GM23338 (cell line): ENCODE results near the gene SLC12A6. TPM values are rescaled to one million over a fixed set of nuclear protein-coding genes. Genes with fewer than 3 reads are reported as not detected.

ENCODE experiments used
- ATAC-seq: fragments of 200-7000 bp; cut with Tn5 transposase; 3 replicates; pipeline ENCODE4 v1.9.1; 2020
- DNase-seq: peaks from one replicate; pipeline ENCODE4 v3.0.0-alpha.2; 2015; ENCODE audit warnings: low spot score
- H2AFZ ChIP-seq: fragments of 200-600 bp; sonication (generic); 2 replicates; pipeline ENCODE4 v1.8.0; 2016; ENCODE audit warnings: antibody characterized with exemption, mild to moderate bottlenecking, moderate library complexity
- H3F3A ChIP-seq: fragments of 200-600 bp; sonication (generic); replicated peaks from 2 replicates; pipeline ENCODE4 v1.8.0; 2017; ENCODE audit warnings: antibody characterized with exemption, mixed run types, low read depth
- H3K27ac ChIP-seq: fragments of 200-600 bp; sonication (generic); 2 replicates; pipeline ENCODE4 v1.6.1; 2016; ENCODE audit warnings: low read depth
- H3K27me3 ChIP-seq: fragments of 200-600 bp; sonication (generic); 2 replicates; pipeline ENCODE4 v1.8.0; 2016; ENCODE audit warnings: mild to moderate bottlenecking, mixed run types, moderate library complexity; ENCODE audit not compliant: insufficient read depth
- H3K36me3 ChIP-seq: fragments of 200-600 bp; sonication (generic); 2 replicates; pipeline ENCODE4 v1.8.0; 2016; ENCODE audit warnings: mild to moderate bottlenecking; ENCODE audit not compliant: insufficient read depth
- H3K4me1 ChIP-seq: fragments of 200-600 bp; sonication (generic); 2 replicates; pipeline ENCODE4 v1.8.0; 2016; ENCODE audit warnings: mild to moderate bottlenecking, moderate library complexity; ENCODE audit not compliant: insufficient read depth
- H3K4me2 ChIP-seq: fragments of 200-600 bp; sonication (generic); 2 replicates; pipeline ENCODE4 v1.7.1; 2017; ENCODE audit warnings: mixed run types
- H3K4me3 ChIP-seq: fragments of 200-600 bp; sonication (generic); 2 replicates; pipeline ENCODE4 v1.6.1; 2016; ENCODE audit warnings: mixed run types
- H3K79me2 ChIP-seq: fragments of 200-600 bp; sonication (generic); replicated peaks from 2 replicates; pipeline ENCODE4 v1.8.0; 2017; ENCODE audit warnings: mild to moderate bottlenecking; ENCODE audit not compliant: insufficient read depth
- H3K9me2 ChIP-seq: fragments of 200-600 bp; sonication (generic); 2 replicates; pipeline ENCODE4 v1.8.0; 2017; ENCODE audit not compliant: insufficient read depth
- H4K20me1 ChIP-seq: fragments of 200-600 bp; sonication (generic); replicated peaks from 2 replicates; pipeline ENCODE4 v1.8.0; 2017; ENCODE audit warnings: mild to moderate bottlenecking; ENCODE audit not compliant: insufficient read depth
- H3K27ac Mint-ChIP-seq: 2 replicates; pipeline ENCODE4 v1.8.0; 2020; ENCODE audit warnings: inconsistent platforms, mild to moderate bottlenecking, moderate library complexity, mixed read lengths
- H3K27me3 Mint-ChIP-seq: 3 replicates; pipeline ENCODE4 v1.8.0; 2022; ENCODE audit warnings: low read depth, mild to moderate bottlenecking, moderate library complexity, mixed read lengths, inconsistent platforms; ENCODE audit not compliant: insufficient read depth, poor library complexity
- H3K36me3 Mint-ChIP-seq: 3 replicates; pipeline ENCODE4 v1.8.0; 2021; ENCODE audit warnings: low read depth, mild to moderate bottlenecking, inconsistent platforms, moderate library complexity, mixed read lengths
- H3K4me1 Mint-ChIP-seq: 3 replicates; pipeline ENCODE4 v1.8.0; 2020; ENCODE audit warnings: mild to moderate bottlenecking, inconsistent platforms, mixed read lengths
- H3K4me3 Mint-ChIP-seq: 3 replicates; pipeline ENCODE4 v1.8.0; 2021; ENCODE audit warnings: moderate library complexity, mild to moderate bottlenecking, inconsistent platforms, mixed read lengths
- H3K9me3 Mint-ChIP-seq: 3 replicates; pipeline ENCODE4 v1.8.0; 2020; ENCODE audit warnings: moderate library complexity, mild to moderate bottlenecking, inconsistent platforms, mixed read lengths
- CREB1 ChIP-seq: fragments of 250-450 bp; sonication (Bioruptor Pico); IDR thresholded peaks from 2 replicates; pipeline ENCODE4 v1.5.0; 2020; ENCODE audit warnings: low read depth, mild to moderate bottlenecking, moderate library complexity
- CTCF ChIP-seq, 2 experiments: fragments of 200-600 bp in 1 of 2; sonication (generic) in 1 of 2; conservative IDR thresholded peaks; 2 replicates each; pipeline versions ENCODE4 v1.5.1 to v1.6.1; 2016 to 2017; ENCODE audit warnings: antibody characterized with exemption in 2 of 2, low read depth in 2 of 2, mild to moderate bottlenecking in 2 of 2, moderate library complexity in 1 of 2
- EZH2 ChIP-seq: fragments of 200-600 bp; sonication (generic); IDR thresholded peaks from one replicate; pipeline ENCODE4 v1.8.0; 2017; ENCODE audit warnings: antibody characterized with exemption, mild to moderate bottlenecking, low read depth; ENCODE audit not compliant: unreplicated experiment
- JUNB ChIP-seq: IDR thresholded peaks from one replicate; pipeline ENCODE4 v1.6.1; 2016; ENCODE audit warnings: antibody characterized with exemption; ENCODE audit not compliant: unreplicated experiment
- NANOG ChIP-seq: IDR thresholded peaks from 2 replicates; pipeline ENCODE4 v1.6.1; 2016; ENCODE audit warnings: antibody characterized with exemption, borderline replicate concordance
- POLR2AphosphoS5 ChIP-seq: IDR thresholded peaks from 2 replicates; pipeline ENCODE4 v1.6.1; 2016; ENCODE audit warnings: antibody characterized with exemption, low read depth
- STAT1 ChIP-seq: IDR thresholded peaks from one replicate; pipeline ENCODE4 v1.6.1; 2016; ENCODE audit warnings: antibody characterized with exemption; ENCODE audit not compliant: unreplicated experiment
- ZNF331 ChIP-seq: fragments of 250-450 bp; sonication (Bioruptor Pico); IDR thresholded peaks from 2 replicates; pipeline ENCODE4 v1.5.0; 2020; ENCODE audit warnings: low read depth, mild to moderate bottlenecking, moderate library complexity
- ZNF462 ChIP-seq: fragments of 250-450 bp; sonication (Bioruptor Pico); IDR thresholded peaks from 2 replicates; pipeline ENCODE4 v1.5.0; 2020; ENCODE audit warnings: mild to moderate bottlenecking, moderate library complexity
- polyA plus RNA-seq: library from polyadenylated mRNA; unstranded; fragments of >200 nt; fragmentation: Nextera tagmentation; extraction: Ambion mirVana; gene quantifications from 2 replicates; pipeline ENCODE4 v1.2.1, GENCODE V29; 2016
- total RNA-seq: library from RNA; depleted of rRNA; stranded (reverse); fragments of >200 nt; shearing (Covaris generic); gene quantifications from 2 replicates; pipeline ENCODE4 v1.2.3, GENCODE V29; 2014

Gene SLC12A6
- total and polyA plus RNA-seq, 2 experiments from 2014 or later: 2.4 to 14.1 TPM

- Histone ChIP-seq H3K27me3 (no peaks in the 10 kb centered on the region), H3K4me3 (no peak overlapping the region), H3K36me3 (peaks cover 15% of the 10 kb centered on the region), H3K4me1 (peaks cover 10% of the 10 kb centered on the region), H3K9me2 (no peaks in the 10 kb centered on the region), H2AFZ (no peak overlapping the region), H4K20me1 (peaks cover 20% of the 10 kb centered on the region), H3F3A (0 out of 2 replicates have a peak, but pooled peaks cover 3% of the 10 kb centered on the region), H3K27ac (no peak overlapping the region), H3K4me2 (no peak overlapping the region), H3K79me2 (peaks cover 23% of the 10 kb centered on the region)
- peak in 1 of 2 experiments; percentile 40; a peak in 3 of 4 replicates for TF ChIP-seq CTCF (conservative IDR thresholded peaks at IDR 0.05; ENCODE audit: low read depth in 2 of 2)
- no peak for TF ChIP-seq NANOG
- TF ChIP-seq POLR2AphosphoS5: no peak
- Mint-ChIP-seq H3K36me3 (peaks cover 65% of the 10 kb centered on the region), H3K4me1 (peaks cover 18% of the 10 kb centered on the region), H3K4me3 (no peak overlapping the region), H3K9me3 (no peaks in the 10 kb centered on the region; the same call in 2 of the 3 replicates), H3K27ac (no peak overlapping the region), H3K27me3 (peaks cover 15% of the 10 kb centered on the region)
- peak; percentile 18 for DNase-seq
- no peak for ATAC-seq
Measured at GRCh38 chr15:34362047-34362773, 24.6 kb upstream of the SLC12A6 start.

- H3K27me3 ChIP-seq: no peaks in the 10 kb centered on the region
- Mint-ChIP-seq H3K36me3 (peaks cover 70% of the 10 kb centered on the region), H3K27me3 (peaks cover 14% of the 10 kb centered on the region), H3K4me1 (peaks cover 18% of the 10 kb centered on the region), H3K4me3 (no peak overlapping the region), H3K9me3 (no peaks in the 10 kb centered on the region; the same call in 2 of the 3 replicates), H3K27ac (no peak overlapping the region)
- H4K20me1 ChIP-seq: peaks cover 20% of the 10 kb centered on the region
- peaks cover 15% of the 10 kb centered on the region for H3K36me3 ChIP-seq
- no peak for DNase-seq
- H3K27ac ChIP-seq: no peak overlapping the region
- no peak overlapping the region for H3K4me3 ChIP-seq
- H3F3A ChIP-seq: 0 out of 2 replicates have a peak, but pooled peaks cover 3% of the 10 kb centered on the region
- H3K4me1 ChIP-seq: peaks cover 10% of the 10 kb centered on the region
- ATAC-seq: no peak
- no peak overlapping the region for H3K4me2 ChIP-seq
- H3K79me2 ChIP-seq: peaks cover 21% of the 10 kb centered on the region
- no peaks in the 10 kb centered on the region for H3K9me2 ChIP-seq
- no peak overlapping the region for H2AFZ ChIP-seq
- no peak for TF ChIP-seq JUNB
- TF ChIP-seq CREB1: no peak
- TF ChIP-seq CTCF (conservative IDR thresholded peaks at IDR 0.05; ENCODE audit: low read depth in 2 of 2): no peak
- no peak for TF ChIP-seq POLR2AphosphoS5
- no peak for TF ChIP-seq ZNF331 (CRISPR knock-in tag)
- TF ChIP-seq STAT1: no peak
- TF ChIP-seq EZH2: no peak
- TF ChIP-seq ZNF462 (CRISPR knock-in tag): no peak
Measured at GRCh38 chr15:34361278-34361677, 23.7 kb upstream of the SLC12A6 start.
